PFSK-1 (cell line): ENCODE data around the gene TMEM95.

Experiments used
- FOXP2 ChIP-seq: optimal IDR thresholded peaks from 2 replicates; pipeline ENCODE3; 2011; ENCODE audit warnings: borderline replicate concordance, control low read depth, inconsistent platforms; ENCODE audit not compliant: insufficient read depth; ENCODE audit errors: extremely low read length, extremely low read depth
- POLR2AphosphoS5 ChIP-seq: IDR thresholded peaks from 2 replicates; pipeline ENCODE4 v1.6.1; 2012; ENCODE audit warnings: low read depth, mild to moderate bottlenecking, control low read depth, low read length, moderate library complexity
- REST ChIP-seq, 2 experiments: IDR thresholded peaks; 2 replicates each; pipeline versions ENCODE4 v1.6.1 to v1.8.0; 2011 to 2012; ENCODE audit warnings: low read depth in 2 of 2, low read length in 2 of 2, control low read depth in 1 of 2, inconsistent platforms in 1 of 2, mild to moderate bottlenecking in 1 of 2, moderate library complexity in 1 of 2; ENCODE audit not compliant: insufficient read depth in 1 of 2
- SIN3A ChIP-seq: IDR thresholded peaks from 2 replicates; pipeline ENCODE4 v1.6.1; 2012; ENCODE audit warnings: mild to moderate bottlenecking, low read length, moderate library complexity, borderline replicate concordance; ENCODE audit not compliant: insufficient read depth
- TAF1 ChIP-seq: IDR thresholded peaks from 2 replicates; pipeline ENCODE4 v1.6.1; 2012; ENCODE audit warnings: low read length, control low read depth, borderline replicate concordance; ENCODE audit not compliant: insufficient read depth

TMEM95 gene

DNA sequence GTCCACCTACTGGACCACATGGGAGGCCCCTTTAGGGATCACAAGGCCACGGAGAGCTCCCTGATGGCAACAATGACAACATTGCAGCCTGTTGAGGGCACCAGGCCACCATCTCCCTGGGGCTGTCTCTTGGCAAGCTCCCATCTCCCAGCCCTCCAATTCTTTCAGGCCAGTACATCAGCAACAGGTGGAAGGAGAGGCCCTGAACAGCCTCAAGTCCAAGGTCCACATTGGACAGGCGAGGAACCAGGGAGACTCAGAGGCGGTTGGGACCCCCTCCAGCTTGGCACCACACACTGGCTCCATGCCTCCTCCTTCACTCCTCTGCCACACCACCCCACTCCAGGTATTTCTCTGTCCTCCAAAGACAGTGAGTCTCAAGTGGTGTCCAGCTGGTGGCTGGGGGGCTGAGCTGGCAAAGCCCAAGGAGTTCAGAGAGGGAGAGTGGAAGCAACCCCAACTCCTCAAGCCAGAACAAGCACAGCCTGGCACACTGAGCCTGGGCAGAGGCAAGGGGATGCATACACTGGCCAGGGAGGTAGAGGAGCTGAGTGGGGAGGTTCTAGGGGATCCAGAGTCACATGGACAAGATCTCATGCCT is 19.9 kb upstream of the TMEM95 start:
- TF ChIP-seq FOXP2, result no peak
- TF ChIP-seq TAF1, result no peak
- no peak for TF ChIP-seq POLR2AphosphoS5
- no peak for TF ChIP-seq REST (IDR thresholded peaks at IDR 0.05; ENCODE audit: insufficient read depth in 1 of 2, low read depth in 2 of 2, low read length in 2 of 2)

DNA sequence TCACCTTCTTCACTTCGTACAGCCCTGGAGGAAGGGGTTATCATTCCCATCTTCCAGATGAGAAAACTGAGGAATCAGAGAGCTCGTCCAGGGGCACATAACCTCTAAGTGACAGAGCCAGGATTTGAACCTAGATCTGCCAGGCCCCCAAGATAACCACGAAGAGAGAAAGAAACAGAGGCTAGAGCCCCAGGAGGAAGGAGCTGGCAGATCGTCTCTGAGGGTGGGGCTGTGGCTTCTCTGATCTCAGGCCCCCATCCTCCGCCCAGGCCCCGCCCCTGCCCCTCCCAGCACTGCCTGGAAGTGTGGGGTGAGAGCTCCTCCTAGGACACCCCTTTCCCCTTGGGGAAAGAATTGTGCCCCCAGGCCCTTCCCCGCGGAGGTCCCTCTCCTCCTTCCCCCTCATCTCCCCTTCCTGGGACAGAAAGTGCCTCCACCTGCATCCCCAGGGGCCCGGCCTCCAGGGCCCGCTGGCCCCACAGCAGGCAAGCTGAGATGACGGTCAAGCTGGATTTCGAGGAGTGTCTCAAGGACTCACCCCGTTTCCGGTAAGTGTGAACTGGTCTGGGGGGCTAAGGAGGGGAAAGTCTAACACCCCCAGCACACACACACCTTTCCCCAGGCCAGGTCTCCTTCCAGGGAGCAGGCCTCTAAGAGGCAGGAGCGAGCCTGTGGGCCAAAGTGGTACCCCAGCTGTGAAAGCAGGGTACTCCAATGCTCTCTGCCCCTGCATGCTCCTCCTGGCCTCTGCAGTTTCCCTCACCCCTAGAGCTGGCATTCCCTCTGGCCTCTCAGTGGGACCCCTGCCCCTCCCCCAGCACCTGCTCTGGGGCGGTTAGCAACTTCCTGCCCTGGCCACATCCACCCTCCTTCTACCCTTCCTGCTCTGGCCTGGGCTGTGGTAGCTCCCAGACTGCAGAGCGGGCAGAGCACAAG is 18.4 kb upstream of the TMEM95 start, which contains the start of gene ACAP1:
ACAP1 (plus strand) TSS at position 290 of the 936 bp plus-strand sequence; CDS start at position 496, 206 bp downstream.
- TF ChIP-seq FOXP2 (no peak), POLR2AphosphoS5 (no peak), TAF1 (no peak), REST (IDR thresholded peaks at IDR 0.05; ENCODE audit: insufficient read depth in 1 of 2, low read depth in 2 of 2, low read length in 2 of 2) (no peak), SIN3A (no peak)

GRCh38 chr17:7340179-7340578 is 14.8 kb upstream of the TMEM95 start:
- TF ChIP-seq REST (IDR thresholded peaks at IDR 0.05; ENCODE audit: insufficient read depth in 1 of 2, low read depth in 2 of 2, low read length in 2 of 2) (no peak), POLR2AphosphoS5 (no peak), SIN3A (no peak), TAF1 (no peak), FOXP2 (no peak)

DNA sequence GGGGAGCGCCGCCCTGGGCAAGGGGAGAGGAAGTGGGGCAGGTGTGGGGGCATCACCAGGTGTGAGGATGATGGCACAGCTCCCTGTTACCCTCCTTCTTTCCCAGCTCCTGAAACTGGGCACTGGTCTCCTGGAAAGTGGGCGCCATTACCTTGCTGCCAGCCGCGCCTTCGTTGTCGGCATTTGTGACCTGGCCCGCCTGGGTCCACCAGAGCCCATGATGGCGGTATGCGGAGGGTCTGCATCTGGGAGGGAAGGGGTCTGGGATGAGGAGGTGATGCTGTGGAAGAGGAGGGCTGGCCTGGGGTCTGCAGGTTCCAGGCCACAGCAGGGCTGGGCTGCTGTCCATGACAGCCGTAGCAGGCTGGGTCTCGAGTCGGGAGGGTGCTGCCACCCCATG is 13.1 kb upstream of the TMEM95 start:
- TF ChIP-seq FOXP2 (no peak), TAF1 (no peak), POLR2AphosphoS5 (no peak), SIN3A (no peak), REST (IDR thresholded peaks at IDR 0.05; ENCODE audit: insufficient read depth in 1 of 2, low read depth in 2 of 2, low read length in 2 of 2) (no peak)
